HG02763 (cell line): Measurements from ENCODE around the gene SH3PXD2B.
"Not testable (repeated sequence)": the region's sequence is repeated elsewhere in the genome, so short reads cannot be mapped to it uniquely, and the experiment has no call there.

Experiments
- ATAC-seq: cut with Tn5 transposase; IDR thresholded peaks from one replicate; pipeline ENCODE4 v1.9.1; 2021; ENCODE audit warnings: mild to moderate bottlenecking, moderate library complexity; ENCODE audit not compliant: unreplicated experiment

SH3PXD2B gene

GRCh38 chr5:172374783-172375182 lies 79.5 kb downstream of the SH3PXD2B start:
- no peak for ATAC-seq

- ATAC-seq: no peak
Measured at GRCh38 chr5:172373680-172374079, 80.6 kb downstream of the SH3PXD2B start.

- ATAC-seq: no peak
Measured at GRCh38 chr5:172371684-172372083, 82.6 kb downstream of the SH3PXD2B start.

GRCh38 chr5:172370648-172371545 lies 83.4 kb downstream of the SH3PXD2B start:
- no peak for ATAC-seq

- no peak for ATAC-seq
Measured at GRCh38 chr5:172370237-172370640, 84.1 kb downstream of the SH3PXD2B start.

GRCh38 chr5:172368699-172369098 lies 85.6 kb downstream of the SH3PXD2B start:
- ATAC-seq: not testable (repeated sequence)

- no peak for ATAC-seq
Measured at GRCh38 chr5:172365948-172366608, 88.2 kb downstream of the SH3PXD2B start.

- ATAC-seq: no peak
Measured at GRCh38 chr5:172364773-172365172, 89.6 kb downstream of the SH3PXD2B start.

GRCh38 chr5:172362755-172363154 lies 91.6 kb downstream of the SH3PXD2B start:
- ATAC-seq: no peak

GRCh38 chr5:172361566-172362238 lies 92.6 kb downstream of the SH3PXD2B start:
- ATAC-seq: no peak

- ATAC-seq: no peak
Measured at GRCh38 chr5:172358345-172358744, 96.0 kb downstream of the SH3PXD2B start.

- ATAC-seq: no peak
Measured at GRCh38 chr5:172356527-172356926, 97.8 kb downstream of the SH3PXD2B start.

GRCh38 chr5:172356047-172356446 lies 98.3 kb downstream of the SH3PXD2B start:
- ATAC-seq: no peak

GRCh38 chr5:172353846-172354245 lies 100.5 kb downstream of the SH3PXD2B start:
- ATAC-seq: no peak

GRCh38 chr5:172353271-172353812 lies 101.0 kb downstream of the SH3PXD2B start:
- no peak for ATAC-seq

- not testable (repeated sequence) for ATAC-seq
Measured at GRCh38 chr5:172352526-172352925, 101.8 kb downstream of the SH3PXD2B start.

GRCh38 chr5:172351240-172351778 lies 103.0 kb downstream of the SH3PXD2B start:
- no peak for ATAC-seq

GRCh38 chr5:172350212-172351181 lies 103.8 kb downstream of the SH3PXD2B start:
- no peak for ATAC-seq

GRCh38 chr5:172348733-172349132 lies 105.6 kb downstream of the SH3PXD2B start:
- ATAC-seq: not testable (repeated sequence)

GRCh38 chr5:172348084-172348483 lies 106.2 kb downstream of the SH3PXD2B start:
- ATAC-seq: no peak
